Measurements from ENCODE around the gene ATG10. TPM values are rescaled to one million over a fixed set of nuclear protein-coding genes. Genes with fewer than 3 reads are reported as not detected.

Gene ATG10
- total RNA-seq, 1 donor from 2014 or later, result 4.2 TPM

GRCh38 chr5:82068723-82069122 is 96.9 kb downstream of the ATG10 start:
- peak overlapping the region in 1 of 2 donors; percentile 5 for H3K4me3 ChIP-seq
- no peak overlapping the region for H3K27ac ChIP-seq
- H3K4me1 ChIP-seq, result peaks cover 7% of the 10 kb centered on the region
- no peak for DNase-seq (ENCODE audit: extremely low spot score in 2 of 2)
- H3K9me3 ChIP-seq, result no peaks in the 10 kb centered on the region
- no peaks in the 10 kb centered on the region for H3K27me3 ChIP-seq
- intact Hi-C loops (cut with DNase I), result no loop called here
- TF ChIP-seq POLR2AphosphoS5 (IDR thresholded peaks at IDR 0.05; ENCODE audit: insufficient read depth in 1 of 2, low read depth in 1 of 2), result no peak
- no peak for TF ChIP-seq CTCF (IDR thresholded peaks at IDR 0.05)
- no peak for TF ChIP-seq POLR2A (IDR thresholded peaks at IDR 0.05)
- no peaks in the 10 kb centered on the region for H3K36me3 ChIP-seq

GRCh38 chr5:82072138-82072537 is 100.3 kb downstream of the ATG10 start:
- intact Hi-C loops (cut with DNase I), result no loop called here
- Histone ChIP-seq H3K27ac (no peak overlapping the region), H3K9me3 (no peaks in the 10 kb centered on the region), H3K27me3 (no peaks in the 10 kb centered on the region), H3K36me3 (no peaks in the 10 kb centered on the region), H3K4me1 (peaks cover 7% of the 10 kb centered on the region), H3K4me3 (no peak overlapping the region)
- DNase-seq (ENCODE audit: extremely low spot score in 2 of 2), result no peak
- TF ChIP-seq POLR2A (IDR thresholded peaks at IDR 0.05) (no peak), POLR2AphosphoS5 (IDR thresholded peaks at IDR 0.05; ENCODE audit: insufficient read depth in 1 of 2, low read depth in 1 of 2) (no peak)

GRCh38 chr5:82073179-82073578 is 101.4 kb downstream of the ATG10 start:
- Histone ChIP-seq H3K36me3 (no peaks in the 10 kb centered on the region), H3K9me3 (no peaks in the 10 kb centered on the region), H3K4me1 (peaks cover 7% of the 10 kb centered on the region), H3K4me3 (no peak overlapping the region), H3K27me3 (no peaks in the 10 kb centered on the region), H3K27ac (no peak overlapping the region)
- TF ChIP-seq POLR2A (IDR thresholded peaks at IDR 0.05) (no peak), CTCF (IDR thresholded peaks at IDR 0.05) (no peak), POLR2AphosphoS5 (IDR thresholded peaks at IDR 0.05; ENCODE audit: insufficient read depth in 1 of 2, low read depth in 1 of 2) (no peak)
- intact Hi-C loops (cut with DNase I), result no loop called here
- DNase-seq (ENCODE audit: extremely low spot score in 2 of 2), result no peak

GRCh38 chr5:82074950-82075349 is 103.1 kb downstream of the ATG10 start:
- no peak for DNase-seq (ENCODE audit: extremely low spot score in 2 of 2)
- intact Hi-C loops (cut with DNase I), result no loop called here
- no peak overlapping the region for H3K4me3 ChIP-seq
- H3K36me3 ChIP-seq, result no peaks in the 10 kb centered on the region
- H3K4me1 ChIP-seq, result no peaks in the 10 kb centered on the region
- H3K27me3 ChIP-seq, result no peaks in the 10 kb centered on the region
- TF ChIP-seq POLR2A (IDR thresholded peaks at IDR 0.05) (no peak), CTCF (IDR thresholded peaks at IDR 0.05) (no peak), POLR2AphosphoS5 (IDR thresholded peaks at IDR 0.05; ENCODE audit: insufficient read depth in 1 of 2, low read depth in 1 of 2) (no peak)
- H3K9me3 ChIP-seq, result no peaks in the 10 kb centered on the region
- H3K27ac ChIP-seq, result no peak overlapping the region

GRCh38 chr5:82077496-82077895 is 105.7 kb downstream of the ATG10 start:
- no peak for DNase-seq (ENCODE audit: extremely low spot score in 2 of 2)
- Histone ChIP-seq H3K36me3 (no peaks in the 10 kb centered on the region), H3K4me1 (no peaks in the 10 kb centered on the region), H3K9me3 (no peaks in the 10 kb centered on the region), H3K27ac (no peak overlapping the region), H3K4me3 (no peak overlapping the region), H3K27me3 (no peaks in the 10 kb centered on the region)
- no peak for TF ChIP-seq POLR2AphosphoS5 (IDR thresholded peaks at IDR 0.05; ENCODE audit: insufficient read depth in 1 of 2, low read depth in 1 of 2)
- TF ChIP-seq CTCF (IDR thresholded peaks at IDR 0.05), result no peak
- TF ChIP-seq POLR2A (IDR thresholded peaks at IDR 0.05), result no peak
- intact Hi-C loops (cut with DNase I), result no loop called here
